Stimulated activated CD4-positive, alpha-beta T cell treated with anti-CD3 and anti-CD28 coated beads, Interleukin-4, amount 100 ng/mL, for 24 hours (primary cell): ENCODE measurements around the gene WNT5B.

ENCODE experiments used
- DNase-seq: peaks from one replicate; pipeline ENCODE4 v3.0.0-alpha.2; 2020

WNT5B gene

GRCh38 chr12:1628666-1629337, at the start of gene WNT5B:
Gene WNT5B, plus strand, starts transcription at chr12:1629231. Its CDS starts 2,124 bp downstream, at chr12:1631355.
- DNase-seq = no peak

DNA sequence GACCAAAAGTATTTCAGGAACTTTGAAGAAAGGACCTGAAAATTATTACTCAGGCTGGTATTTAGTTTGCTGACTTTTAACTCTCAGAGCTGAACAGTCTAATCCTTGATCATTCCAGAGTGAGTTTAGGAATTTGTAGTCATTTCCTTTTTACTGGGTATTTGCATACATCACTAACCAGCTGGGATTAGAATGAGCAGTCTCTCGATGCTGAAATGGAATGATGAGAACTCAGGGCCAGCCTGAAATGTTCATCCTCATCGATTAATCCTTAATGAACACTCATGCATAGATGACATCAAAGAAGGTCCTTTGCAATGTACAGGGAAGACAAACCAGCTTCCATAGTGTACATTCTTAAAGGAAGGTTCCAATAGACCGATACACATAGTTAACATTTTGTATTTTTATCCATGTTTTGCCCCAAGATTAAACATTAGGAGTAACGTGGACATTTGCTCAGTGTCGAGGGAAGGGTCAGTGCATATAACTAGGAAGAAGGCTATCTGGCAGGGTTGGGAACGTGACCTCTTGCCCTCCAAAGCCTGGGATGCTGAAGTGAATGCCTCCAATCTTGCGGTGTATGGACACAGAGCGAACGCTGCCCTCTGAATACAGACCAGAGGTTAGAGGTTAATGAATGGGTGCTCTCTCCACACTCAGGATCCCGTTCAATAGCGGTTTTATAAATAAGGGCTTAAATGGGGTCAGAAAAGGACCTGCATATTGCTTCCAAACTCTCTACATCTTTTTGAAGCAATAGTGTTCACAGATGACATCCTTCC, 49.2 kb upstream of the WNT5B start:
- DNase-seq = no peak

GRCh38 chr12:1580526-1580925, 48.5 kb upstream of the WNT5B start:
- DNase-seq = no peak

DNA sequence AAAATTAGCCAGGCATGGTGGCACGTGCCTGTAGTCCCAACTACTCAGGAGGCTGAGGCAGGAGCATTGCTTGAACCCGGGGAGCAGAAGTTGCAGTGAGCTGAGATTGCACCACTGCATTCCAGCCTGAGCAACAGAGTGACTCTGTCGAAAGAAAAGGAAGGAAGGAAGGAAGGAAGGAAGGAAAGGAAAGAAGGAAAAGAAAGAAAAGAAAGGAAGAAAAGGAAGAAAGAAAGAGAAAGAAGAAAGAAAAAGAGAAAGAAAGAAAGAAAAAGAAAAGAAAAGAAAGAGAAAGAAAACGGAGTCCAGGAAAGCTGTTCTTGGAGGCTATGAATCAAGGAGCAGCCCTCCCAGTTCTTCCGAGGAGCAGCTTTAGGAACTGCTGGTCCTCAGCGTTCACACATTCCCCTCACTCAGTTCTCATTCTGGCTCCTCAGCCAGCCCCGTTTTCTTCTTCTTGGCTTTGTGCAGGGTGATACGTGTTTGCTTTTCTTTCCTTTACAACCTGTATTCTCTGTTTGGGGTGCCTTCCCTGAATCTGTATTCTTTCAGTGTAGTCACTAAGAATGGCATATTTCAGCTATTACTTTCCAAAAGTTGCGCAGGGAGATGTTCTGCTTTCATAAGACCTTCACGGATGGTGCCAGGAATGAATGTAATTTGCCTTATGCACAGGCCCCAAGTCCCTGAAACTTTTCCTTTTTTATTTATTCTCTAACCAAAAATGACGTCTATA, 46.9 kb upstream of the WNT5B start:
- no peak for DNase-seq

DNA sequence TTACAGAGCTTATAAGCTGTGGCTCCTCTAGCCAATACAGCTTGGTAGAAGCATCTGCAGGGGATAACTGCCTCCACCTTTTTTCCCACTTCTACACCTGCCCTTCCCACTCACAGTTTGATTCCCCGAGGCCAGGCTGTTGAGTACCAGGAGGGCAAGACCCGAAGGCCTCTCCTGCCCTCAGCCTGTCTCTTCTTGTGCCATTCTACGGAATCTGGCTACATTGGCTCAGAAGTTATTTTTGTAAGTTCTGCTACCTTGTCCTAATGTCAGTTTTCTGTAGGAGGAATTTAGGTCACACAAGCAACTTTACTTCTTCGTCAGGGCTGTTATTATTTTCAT, 46.4 kb upstream of the WNT5B start:
- DNase-seq = no peak

DNA sequence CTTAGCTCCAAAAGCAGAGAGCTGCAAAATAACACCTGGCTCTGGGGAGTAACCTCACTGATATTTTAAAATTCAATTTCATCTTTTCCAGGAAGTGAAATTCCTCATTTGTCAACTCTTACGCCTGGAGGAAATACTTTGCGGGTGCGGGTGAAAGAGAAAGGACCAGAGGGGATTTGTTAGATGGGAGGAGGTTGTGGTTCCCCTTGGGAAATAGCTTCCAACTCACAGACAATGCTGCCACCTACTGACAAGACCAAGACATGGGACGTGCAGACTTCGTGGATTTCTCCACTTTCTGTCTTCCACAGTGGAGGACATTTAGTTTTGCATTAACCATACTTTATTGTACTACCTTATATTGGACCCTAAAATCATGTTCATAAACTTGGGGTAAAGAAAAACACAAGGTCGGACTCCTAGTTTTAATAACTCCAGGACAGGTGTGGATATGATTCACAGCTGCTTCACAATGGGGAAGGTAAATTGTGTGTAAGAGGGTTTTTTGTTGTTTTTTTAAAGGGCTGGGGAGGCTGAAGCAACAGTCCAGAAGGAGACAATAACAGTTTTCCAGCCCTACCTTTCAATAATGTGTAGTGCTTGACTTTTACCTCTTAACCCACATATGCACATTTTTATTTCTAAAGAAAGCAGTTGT, 45.5 kb upstream of the WNT5B start:
- peak; percentile 75 for DNase-seq

DNA sequence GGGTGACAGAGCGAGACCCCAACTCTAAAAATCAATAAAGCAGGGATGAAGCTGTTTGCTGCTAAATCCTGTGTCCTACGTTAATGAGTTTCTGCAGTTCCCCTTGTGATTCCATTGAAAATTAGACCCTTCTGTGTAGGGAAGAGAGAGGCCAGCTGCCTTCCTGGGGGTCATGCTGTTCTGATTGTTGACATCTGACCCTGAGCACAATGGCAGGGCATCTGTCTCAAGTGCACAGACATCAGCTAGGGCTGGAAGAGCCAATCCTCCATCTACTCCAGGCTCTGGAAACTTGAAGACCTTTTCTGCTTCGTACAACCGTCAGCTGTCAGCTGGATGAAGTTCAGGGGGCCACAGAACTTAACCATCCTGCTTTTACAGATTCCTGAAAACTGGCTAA, 44.7 kb upstream of the WNT5B start:
- DNase-seq = no peak

GRCh38 chr12:1587927-1588574, 41.0 kb upstream of the WNT5B start:
- no peak for DNase-seq

DNA sequence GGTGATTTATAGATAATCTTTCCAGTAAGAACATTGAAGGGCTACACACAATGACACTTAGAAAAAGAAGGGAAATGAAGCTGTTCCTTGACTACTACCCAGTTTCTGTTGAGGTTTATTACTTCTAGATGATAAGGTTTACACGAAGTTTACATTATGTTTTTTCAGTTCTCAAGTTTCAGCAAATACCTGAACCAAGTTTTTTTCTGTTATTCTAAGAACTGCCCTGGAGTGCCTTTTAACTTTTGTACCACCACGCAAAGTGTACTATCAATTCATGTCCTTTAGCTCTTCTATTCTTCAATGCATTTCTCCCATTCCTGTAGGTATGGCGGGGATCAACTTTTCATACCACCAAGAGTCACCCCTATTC, 40.5 kb upstream of the WNT5B start:
- DNase-seq = no peak

- peak; percentile 8 for DNase-seq
Observed at GRCh38 chr12:1590221-1590979, 38.6 kb upstream of the WNT5B start.

DNA sequence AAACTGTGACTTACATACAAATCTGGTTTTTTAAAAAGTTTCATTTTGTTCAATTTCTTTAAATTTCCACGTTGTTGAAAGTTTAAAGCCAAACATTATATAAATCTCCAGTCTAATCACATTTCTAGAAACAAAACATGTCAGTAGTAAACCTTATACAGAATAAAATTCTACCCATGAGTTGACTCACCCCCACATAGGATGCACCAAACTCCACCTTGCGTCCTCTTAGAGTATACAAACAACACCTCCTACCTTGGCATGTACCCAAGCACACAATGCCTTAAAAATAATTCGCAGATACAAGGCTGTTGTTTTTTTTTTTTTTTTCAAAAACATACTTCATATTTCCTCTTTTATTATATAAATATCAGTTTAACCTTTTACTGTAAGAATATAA, 38.0 kb upstream of the WNT5B start:
- DNase-seq = peak; percentile 50

GRCh38 chr12:1591543-1591942, 37.5 kb upstream of the WNT5B start:
- DNase-seq = no peak

- peak; percentile 65 for DNase-seq
Observed at GRCh38 chr12:1592444-1593173, 36.4 kb upstream of the WNT5B start.

GRCh38 chr12:1593174-1594005, 35.6 kb upstream of the WNT5B start:
- peak; percentile 48 for DNase-seq

DNA sequence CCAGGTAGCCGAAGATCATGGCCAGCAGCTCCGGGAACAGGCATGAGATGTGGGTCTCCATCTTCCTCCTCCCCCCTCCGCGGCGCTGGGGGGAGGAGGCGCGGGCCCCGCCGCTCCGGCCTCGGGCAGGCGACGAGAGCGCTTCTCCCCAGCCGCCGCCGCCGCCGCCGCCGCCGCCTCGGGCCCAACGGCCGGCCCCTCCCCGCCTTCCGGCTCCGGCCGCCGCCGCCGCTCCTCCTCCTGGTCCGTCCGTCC, 35.1 kb upstream of the WNT5B start:
- no peak for DNase-seq

DNA sequence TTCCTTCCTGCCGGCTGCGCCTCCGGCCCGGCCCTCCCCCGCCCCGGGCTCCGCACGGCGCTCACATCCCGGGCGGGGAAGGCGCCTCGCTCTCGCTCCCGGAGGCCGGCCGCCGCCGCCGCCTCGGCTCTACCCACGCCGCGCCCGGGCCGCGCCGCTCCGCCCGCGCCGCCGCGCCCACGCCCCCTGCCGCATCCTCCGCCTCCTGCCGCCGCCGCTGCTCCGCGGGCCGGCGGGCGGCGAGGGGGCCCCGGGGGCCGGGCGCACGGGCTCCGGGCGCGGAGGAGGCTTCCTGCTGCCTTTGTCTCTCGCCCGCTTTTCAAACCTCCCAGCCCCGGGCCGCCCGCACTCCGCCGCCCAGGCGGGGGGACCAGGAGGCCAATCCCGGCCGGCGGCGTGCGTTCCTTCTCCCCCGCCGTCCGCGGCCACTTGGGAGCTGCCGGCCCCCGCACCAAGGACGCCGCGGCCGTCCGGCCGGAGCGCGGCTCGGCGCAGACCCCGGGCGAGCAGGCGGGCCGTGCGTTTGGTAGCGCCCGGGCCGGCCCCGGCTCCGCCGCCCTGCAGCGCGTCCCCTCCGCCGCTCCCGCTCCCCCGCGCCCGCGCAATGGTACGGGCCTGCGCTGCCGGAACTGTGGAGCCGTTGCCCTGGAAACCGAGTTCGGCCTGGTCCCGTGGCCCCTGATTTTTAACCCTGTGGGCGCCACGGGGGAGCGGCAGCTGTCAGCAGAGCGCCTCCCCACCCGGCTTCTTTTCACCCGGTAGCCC, 34.6 kb upstream of the WNT5B start, which contains the start of gene FBXL14:
Gene FBXL14, minus strand, starts transcription at position 321 of the 765 bp plus-strand sequence. CDS start 515 bp downstream, outside the sequence.
- DNase-seq = peak; percentile 90

- DNase-seq = peak; percentile 12
Observed at GRCh38 chr12:1595026-1595561, 33.9 kb upstream of the WNT5B start.

- no peak for DNase-seq
Observed at GRCh38 chr12:1595690-1596347, 33.2 kb upstream of the WNT5B start.

- DNase-seq = no peak
Observed at GRCh38 chr12:1598757-1599156, 30.3 kb upstream of the WNT5B start.
